Stomach (tissue), 4 donors: ENCODE data around the gene CEP72.

Source experiments
- EP300 ChIP-seq: sonication (generic); formaldehyde crosslinking; IDR thresholded peaks from one replicate; pipeline ENCODE4 v1.6.1; 2017; ENCODE audit warnings: antibody characterized with exemption
- POLR2A ChIP-seq, 4 donors: fragments of 450-650 bp; IDR thresholded peaks; one replicate each; pipeline ENCODE4 v1.6.1; 2016; ENCODE audit warnings: antibody characterized with exemption in 4 of 4, control low read depth in 2 of 4, mild to moderate bottlenecking in 1 of 4, moderate library complexity in 1 of 4
- POLR2AphosphoS5 ChIP-seq, 3 donors: sonication (generic); formaldehyde crosslinking; IDR thresholded peaks; one replicate each; pipeline ENCODE4 v1.6.1; 2016; ENCODE audit warnings: antibody characterized with exemption in 3 of 3
- TF ChIP-seq, protein P1 (sequence below), 7 experiments: fragments of 450-650 bp in 4 of 7; fragments of 200-600 bp in 3 of 7; sonication (generic) in 3 of 7; IDR thresholded peaks; one replicate each; pipeline ENCODE4 v1.5.1; 2016 to 2019; ENCODE audit warnings: antibody characterized with exemption in 7 of 7, control low read depth in 2 of 7, mild to moderate bottlenecking in 1 of 7

DNA sequence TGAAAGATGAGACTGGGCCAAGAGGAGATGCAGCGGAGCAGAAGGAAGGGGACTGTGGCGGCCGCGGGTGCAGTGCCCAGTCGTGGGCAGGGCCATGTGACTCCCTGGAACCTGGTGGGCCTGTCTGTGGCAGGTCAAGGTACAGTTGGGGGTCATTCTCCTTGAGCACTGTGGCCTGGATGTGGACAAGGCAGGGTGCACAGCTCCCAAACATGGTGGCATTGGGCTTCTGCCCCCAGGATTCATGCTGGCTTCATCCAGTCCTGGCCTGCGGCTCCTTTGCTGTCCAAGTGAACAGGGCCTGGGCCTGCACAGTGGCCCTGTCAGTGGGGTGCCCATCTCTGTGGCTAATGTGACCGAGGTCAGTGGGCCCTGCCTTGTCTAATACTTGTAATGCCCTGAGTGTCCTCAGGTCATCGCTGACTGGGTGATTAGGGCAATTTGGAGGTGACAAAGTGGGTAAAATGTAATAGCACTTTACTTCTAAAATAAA, 39.9 kb downstream of the CEP72 start:
- TF ChIP-seq, protein P1, sequence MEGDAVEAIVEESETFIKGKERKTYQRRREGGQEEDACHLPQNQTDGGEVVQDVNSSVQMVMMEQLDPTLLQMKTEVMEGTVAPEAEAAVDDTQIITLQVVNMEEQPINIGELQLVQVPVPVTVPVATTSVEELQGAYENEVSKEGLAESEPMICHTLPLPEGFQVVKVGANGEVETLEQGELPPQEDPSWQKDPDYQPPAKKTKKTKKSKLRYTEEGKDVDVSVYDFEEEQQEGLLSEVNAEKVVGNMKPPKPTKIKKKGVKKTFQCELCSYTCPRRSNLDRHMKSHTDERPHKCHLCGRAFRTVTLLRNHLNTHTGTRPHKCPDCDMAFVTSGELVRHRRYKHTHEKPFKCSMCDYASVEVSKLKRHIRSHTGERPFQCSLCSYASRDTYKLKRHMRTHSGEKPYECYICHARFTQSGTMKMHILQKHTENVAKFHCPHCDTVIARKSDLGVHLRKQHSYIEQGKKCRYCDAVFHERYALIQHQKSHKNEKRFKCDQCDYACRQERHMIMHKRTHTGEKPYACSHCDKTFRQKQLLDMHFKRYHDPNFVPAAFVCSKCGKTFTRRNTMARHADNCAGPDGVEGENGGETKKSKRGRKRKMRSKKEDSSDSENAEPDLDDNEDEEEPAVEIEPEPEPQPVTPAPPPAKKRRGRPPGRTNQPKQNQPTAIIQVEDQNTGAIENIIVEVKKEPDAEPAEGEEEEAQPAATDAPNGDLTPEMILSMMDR (IDR thresholded peaks at IDR 0.05), result no peak
- TF ChIP-seq POLR2A (IDR thresholded peaks at IDR 0.05), result no peak
- no peak for TF ChIP-seq EP300
- TF ChIP-seq POLR2AphosphoS5 (IDR thresholded peaks at IDR 0.05), result no peak
